ENCODE data around the gene CHST12. TPM values are rescaled to one million over a fixed set of nuclear protein-coding genes. Genes with fewer than 3 reads are reported as not detected.
"Not testable (repeated sequence)": the region's sequence is repeated elsewhere in the genome, so short reads cannot be mapped to it uniquely, and the experiment has no call there.

Gene CHST12
- total RNA-seq, 2 experiments from 2014 or later: 1.8 to 1.9 TPM

DNA sequence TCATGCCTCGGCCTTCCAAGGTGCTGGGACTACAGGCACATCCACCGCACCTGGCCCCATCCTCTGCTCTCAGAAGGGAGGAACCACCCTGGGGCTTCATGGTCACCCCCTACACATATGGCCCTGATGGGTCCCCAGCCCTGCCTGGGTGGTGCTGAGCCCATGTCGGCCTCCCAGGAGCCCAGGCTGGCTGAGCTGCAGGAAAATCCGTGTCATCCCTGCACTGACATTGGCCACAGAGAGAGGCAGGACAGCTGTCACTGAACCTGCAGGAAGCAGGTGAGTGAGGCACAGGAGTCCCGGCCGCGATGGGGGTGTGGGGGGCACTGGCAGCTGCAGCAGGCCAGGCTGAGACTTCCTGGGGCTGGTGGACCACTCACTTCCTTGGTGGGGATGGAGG lies 64.8 kb downstream of the CHST12 start:
- Mint-ChIP-seq H3K36me3 (ENCODE audit: low read depth) (no peaks in the 10 kb centered on the region), H3K4me1 (no peaks in the 10 kb centered on the region), H3K4me3 (no peak overlapping the region), H3K27me3 (peaks cover 2% of the 10 kb centered on the region), H3K27ac (no peak overlapping the region), H3K9me3 (ENCODE audit: low read depth) (no peaks in the 10 kb centered on the region)
- DNase-seq: no peak
- intact Hi-C loops (cut with DNase I, micrococcal nuclease): loop anchor here in 1 of 2 experiments (2.0 kb wide), 1 partner anchor 17 kb away; no protein-coding TSS in a partner anchor
- no peak for ATAC-seq
- ChIA-PET POLR2A (no interaction called here), CTCF (interaction anchor here (0.6 to 3.7 kb wide), 15 partner anchors 9 to 242 kb away, joined by 3 to 43 read pairs (median 5); no protein-coding TSS in a partner anchor)

DNA sequence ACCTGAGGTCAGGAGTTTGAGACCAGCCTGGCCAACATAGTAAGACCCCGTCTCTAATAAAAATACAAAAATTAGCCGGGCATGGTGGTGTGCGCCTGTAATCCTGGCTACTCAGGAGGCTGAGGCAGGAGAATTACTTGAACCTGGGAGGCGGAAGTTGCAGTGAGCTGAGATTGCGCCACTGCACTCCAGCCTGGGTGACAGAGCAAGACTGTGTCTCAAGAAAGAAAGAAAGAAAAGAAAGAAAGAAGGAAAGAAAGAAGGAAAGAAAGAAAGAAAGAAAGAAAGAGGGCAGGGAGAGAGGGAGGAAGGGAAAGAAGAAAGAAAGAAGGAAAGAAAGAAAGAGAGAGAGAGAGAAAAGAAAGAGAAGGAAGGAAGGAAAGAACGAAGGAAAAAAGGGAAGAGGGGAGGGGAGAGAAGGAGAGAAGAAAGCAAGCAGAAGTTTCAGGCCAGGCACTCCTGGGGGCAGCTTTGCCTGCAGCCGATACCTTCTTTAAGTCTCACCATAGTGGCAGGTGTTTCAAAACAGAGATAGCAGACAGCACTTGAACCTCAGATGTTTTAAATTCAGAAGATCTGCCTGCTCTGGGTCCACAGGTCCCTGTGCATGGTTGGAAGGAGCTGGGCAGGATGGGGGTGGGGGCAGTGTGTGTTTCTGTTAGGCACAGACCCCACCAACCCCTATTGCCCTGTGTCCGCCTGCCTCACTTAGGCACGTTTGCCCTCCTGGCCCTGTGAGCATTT lies 66.2 kb downstream of the CHST12 start:
- H3K27ac Mint-ChIP-seq; H3K4me3 Mint-ChIP-seq; H3K9me3 Mint-ChIP-seq (ENCODE audit: low read depth); H3K4me1 Mint-ChIP-seq; ATAC-seq; H3K36me3 Mint-ChIP-seq (ENCODE audit: low read depth); DNase-seq; H3K27me3 Mint-ChIP-seq: not testable (repeated sequence)
- intact Hi-C loops (cut with DNase I, micrococcal nuclease): loop anchor here (1.0 to 2.0 kb wide), 2 partner anchors 18 to 19 kb away; no protein-coding TSS in a partner anchor
- ChIA-PET CTCF (interaction anchor here (0.5 to 3.7 kb wide), 21 partner anchors 9 to 318 kb away, joined by 3 to 43 read pairs (median 4); no protein-coding TSS in a partner anchor), POLR2A (interaction anchor here (0.6 kb wide), 1 partner anchor 21 kb away, joined by 3 read pairs; no protein-coding TSS in a partner anchor)

DNA sequence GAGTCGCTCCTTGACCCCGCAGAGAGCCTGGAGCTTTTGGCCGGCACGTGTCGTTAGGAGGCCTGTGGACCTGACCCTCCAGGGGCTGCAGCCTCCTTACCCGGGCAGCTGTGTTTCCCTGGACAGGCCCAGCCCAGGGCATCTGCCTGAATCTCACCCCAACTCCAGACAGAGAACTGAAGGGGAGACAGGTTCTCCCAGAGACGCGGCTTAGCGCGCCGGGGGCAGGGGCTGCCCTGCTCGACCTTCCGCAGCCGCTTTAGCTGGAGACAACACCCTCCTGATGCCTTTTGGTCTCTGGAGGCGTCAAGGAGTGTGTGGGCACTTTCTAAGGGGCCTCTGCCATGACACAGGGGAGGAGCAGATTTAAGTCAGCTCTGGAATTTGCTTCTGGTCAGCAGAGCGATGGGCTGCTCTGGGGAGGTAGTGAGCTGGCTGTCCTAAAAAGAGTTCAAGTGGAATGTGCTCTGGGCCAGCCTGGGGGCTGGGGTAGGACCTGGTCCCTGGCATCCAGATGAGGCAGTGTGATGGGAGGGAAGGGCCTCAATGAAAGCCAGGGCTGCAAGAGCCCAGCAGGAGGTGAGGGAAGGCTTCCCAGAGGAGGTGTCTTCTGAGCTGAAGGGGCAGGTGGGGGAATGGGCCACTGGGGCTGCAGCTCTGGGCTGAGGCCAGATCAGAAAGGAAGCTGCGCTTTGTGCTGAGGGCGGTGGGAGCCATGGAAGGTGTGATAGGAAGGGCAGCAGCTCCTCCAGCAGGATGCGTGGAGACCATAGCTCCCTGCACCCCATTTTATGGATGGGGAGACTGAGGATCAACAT lies 67.0 kb downstream of the CHST12 start:
- ATAC-seq: no peak
- Mint-ChIP-seq H3K36me3 (ENCODE audit: low read depth) (no peaks in the 10 kb centered on the region), H3K27ac (no peak overlapping the region), H3K4me1 (no peaks in the 10 kb centered on the region), H3K9me3 (ENCODE audit: low read depth) (no peaks in the 10 kb centered on the region), H3K27me3 (peaks cover 2% of the 10 kb centered on the region), H3K4me3 (no peak overlapping the region)
- DNase-seq: no peak
- ChIA-PET CTCF (interaction anchor here (0.6 to 1.7 kb wide), 9 partner anchors 10 to 248 kb away, joined by 3 to 15 read pairs (median 3); no protein-coding TSS in a partner anchor), POLR2A (interaction anchor here (0.6 kb wide), 1 partner anchor 78 kb away, joined by 7 read pairs; no protein-coding TSS in a partner anchor)
- intact Hi-C loops (cut with DNase I, micrococcal nuclease): no loop called here

DNA sequence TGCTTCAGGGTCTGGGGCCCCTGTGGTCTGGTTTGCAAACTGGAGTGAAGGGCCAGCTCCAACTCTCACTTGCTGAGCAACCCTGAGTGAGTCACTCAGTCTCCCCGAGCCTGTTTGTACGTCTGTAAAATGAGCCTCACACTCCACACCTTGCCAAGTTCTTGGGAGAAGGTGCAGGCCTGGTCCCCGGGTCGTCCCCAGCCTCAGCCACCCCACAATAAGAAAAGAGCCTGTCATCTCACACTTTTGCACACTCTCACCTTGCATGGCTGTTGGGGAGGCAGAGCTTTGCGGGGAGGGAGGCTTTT lies 67.6 kb downstream of the CHST12 start:
- no peaks in the 10 kb centered on the region for H3K9me3 Mint-ChIP-seq (ENCODE audit: low read depth)
- DNase-seq: no peak
- no peaks in the 10 kb centered on the region for H3K4me1 Mint-ChIP-seq
- ChIA-PET CTCF (interaction anchor here (0.6 to 1.7 kb wide), 5 partner anchors 9 to 200 kb away, joined by 3 to 15 read pairs (median 4); no protein-coding TSS in a partner anchor), POLR2A (interaction anchor here (0.6 kb wide), 1 partner anchor 77 kb away, joined by 7 read pairs; no protein-coding TSS in a partner anchor)
- intact Hi-C loops (cut with DNase I, micrococcal nuclease): no loop called here
- no peak overlapping the region for H3K4me3 Mint-ChIP-seq
- no peak overlapping the region for H3K27ac Mint-ChIP-seq
- no peaks in the 10 kb centered on the region for H3K36me3 Mint-ChIP-seq (ENCODE audit: low read depth)
- peaks cover 2% of the 10 kb centered on the region for H3K27me3 Mint-ChIP-seq
- no peak for ATAC-seq

DNA sequence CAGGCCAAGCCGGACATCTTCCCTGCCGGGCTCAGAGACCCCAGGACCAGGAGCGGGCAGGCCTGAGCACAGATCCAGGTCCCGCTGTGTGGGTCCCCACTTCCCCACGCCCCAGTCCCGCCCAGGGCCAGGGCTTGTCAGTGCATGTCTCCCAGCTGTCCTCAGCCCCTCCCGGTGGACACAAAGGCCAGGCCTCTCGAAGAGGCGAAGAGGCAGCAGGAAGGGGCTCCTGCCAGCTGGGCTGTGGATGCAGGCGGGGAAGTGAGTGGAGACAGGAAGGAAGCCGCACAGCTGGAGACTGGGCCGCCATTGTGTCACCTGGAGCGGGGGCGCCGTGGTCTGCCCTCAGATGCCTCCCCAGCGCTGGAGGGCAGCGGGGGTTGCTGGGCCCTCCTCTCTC lies 68.0 kb downstream of the CHST12 start:
- Mint-ChIP-seq H3K4me3 (no peak overlapping the region), H3K27ac (no peak overlapping the region), H3K9me3 (ENCODE audit: low read depth) (no peaks in the 10 kb centered on the region), H3K36me3 (ENCODE audit: low read depth) (no peaks in the 10 kb centered on the region), H3K4me1 (no peaks in the 10 kb centered on the region), H3K27me3 (peaks cover 2% of the 10 kb centered on the region)
- POLR2A ChIA-PET: no interaction called here
- DNase-seq (no peak), ATAC-seq (no peak)
- CTCF ChIA-PET: interaction anchor here (0.6 to 1.7 kb wide), 4 partner anchors 9 to 23 kb away, joined by 3 to 15 read pairs (median 5); no protein-coding TSS in a partner anchor
- intact Hi-C loops (cut with DNase I, micrococcal nuclease): no loop called here

DNA sequence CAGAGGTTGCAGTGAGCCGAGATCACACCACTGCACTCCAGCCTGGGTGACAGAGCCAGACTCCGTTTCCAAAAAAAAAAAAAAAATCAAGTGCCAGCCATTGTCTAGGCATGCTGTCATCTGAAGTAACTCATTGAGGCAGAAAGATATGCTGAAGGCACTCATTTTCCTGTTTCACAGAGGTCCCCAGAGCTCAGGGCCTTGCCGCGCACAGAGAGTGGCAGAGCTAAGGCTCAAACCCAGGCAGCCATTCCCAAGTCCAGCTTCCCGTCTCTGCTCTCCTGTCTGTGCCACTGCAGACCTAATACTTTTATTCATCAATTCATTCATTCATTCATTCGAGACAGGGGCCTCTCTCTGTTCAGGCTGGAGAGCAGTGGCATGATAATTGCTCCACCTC lies 69.3 kb downstream of the CHST12 start:
- ChIA-PET POLR2A (interaction anchor here (0.7 kb wide), 1 partner anchor 126 kb away, joined by 3 read pairs; no protein-coding TSS in a partner anchor), CTCF (interaction anchor here (0.8 to 0.9 kb wide), 3 partner anchors 14 to 597 kb away, joined by 3 read pairs; no protein-coding TSS in a partner anchor)
- no peak overlapping the region for H3K4me3 Mint-ChIP-seq
- peaks cover 2% of the 10 kb centered on the region for H3K27me3 Mint-ChIP-seq
- no peaks in the 10 kb centered on the region for H3K9me3 Mint-ChIP-seq (ENCODE audit: low read depth)
- intact Hi-C loops (cut with DNase I, micrococcal nuclease): no loop called here
- DNase-seq (no peak), ATAC-seq (no peak)
- no peak overlapping the region for H3K27ac Mint-ChIP-seq
- no peaks in the 10 kb centered on the region for H3K36me3 Mint-ChIP-seq (ENCODE audit: low read depth)
- H3K4me1 Mint-ChIP-seq: no peaks in the 10 kb centered on the region

DNA sequence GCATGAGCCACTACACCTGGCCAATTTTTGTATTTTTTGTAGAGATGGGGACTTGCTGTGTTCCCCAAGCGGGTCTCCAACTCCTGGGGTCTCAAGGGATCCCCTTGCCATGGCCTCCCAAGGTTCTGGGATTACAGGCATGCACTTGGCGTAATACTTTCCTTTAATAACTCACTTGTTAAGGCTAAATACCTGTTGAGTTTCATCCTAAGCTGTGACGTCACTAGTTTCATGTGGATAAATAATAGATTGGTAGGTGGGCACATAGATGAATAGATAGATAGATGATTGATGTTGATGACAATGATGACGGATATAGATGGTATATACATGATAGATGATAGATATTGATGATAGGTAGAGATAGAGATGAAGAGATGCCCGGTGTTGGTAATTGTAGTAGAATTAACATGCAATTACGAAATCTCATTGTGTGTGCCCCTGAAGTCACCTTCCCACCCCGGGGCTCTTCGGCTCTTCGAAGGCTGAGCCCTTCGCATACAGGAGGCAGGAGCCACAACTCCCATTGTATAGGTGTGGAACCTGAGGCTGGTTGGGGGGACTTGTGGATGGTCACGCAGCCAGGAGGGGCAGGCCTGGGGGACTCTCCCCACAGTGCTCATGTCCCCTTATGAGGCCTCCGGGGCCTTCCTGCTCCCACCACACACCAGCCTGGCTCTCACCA lies 70.2 kb downstream of the CHST12 start:
- Mint-ChIP-seq H3K4me3 (no peak overlapping the region), H3K27me3 (peaks cover 2% of the 10 kb centered on the region), H3K27ac (no peak overlapping the region), H3K36me3 (ENCODE audit: low read depth) (no peaks in the 10 kb centered on the region), H3K9me3 (ENCODE audit: low read depth) (no peaks in the 10 kb centered on the region), H3K4me1 (no peaks in the 10 kb centered on the region)
- ChIA-PET POLR2A (no interaction called here), CTCF (no interaction called here)
- ATAC-seq: no peak
- intact Hi-C loops (cut with DNase I, micrococcal nuclease): no loop called here
- DNase-seq: no peak

DNA sequence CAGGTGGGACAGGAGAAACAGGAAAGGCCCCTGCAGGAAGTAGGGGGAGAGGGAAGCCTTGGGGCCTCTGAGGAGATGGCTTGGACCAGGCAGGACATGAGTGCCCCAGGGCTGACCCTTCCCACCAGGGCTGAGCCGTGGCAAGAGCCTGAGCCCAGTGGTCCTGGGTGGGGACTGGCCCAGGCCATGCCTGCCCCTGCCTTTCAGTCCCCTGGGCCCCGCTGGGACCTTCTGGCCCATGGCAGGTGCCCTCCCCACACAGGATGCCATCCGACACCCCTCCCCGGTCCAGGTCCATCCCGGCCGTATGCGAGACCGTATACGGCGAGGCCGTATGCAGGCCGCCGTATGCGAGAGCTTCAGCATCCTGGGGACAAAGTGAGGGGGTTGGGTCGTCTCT lies 70.8 kb downstream of the CHST12 start:
- Mint-ChIP-seq H3K4me1 (no peaks in the 10 kb centered on the region), H3K9me3 (ENCODE audit: low read depth) (no peaks in the 10 kb centered on the region), H3K36me3 (ENCODE audit: low read depth) (no peaks in the 10 kb centered on the region), H3K27ac (no peak overlapping the region), H3K27me3 (no peaks in the 10 kb centered on the region), H3K4me3 (no peak overlapping the region)
- POLR2A ChIA-PET: no interaction called here
- ATAC-seq (no peak), DNase-seq (no peak)
- intact Hi-C loops (cut with DNase I, micrococcal nuclease): no loop called here
- CTCF ChIA-PET: no interaction called here

DNA sequence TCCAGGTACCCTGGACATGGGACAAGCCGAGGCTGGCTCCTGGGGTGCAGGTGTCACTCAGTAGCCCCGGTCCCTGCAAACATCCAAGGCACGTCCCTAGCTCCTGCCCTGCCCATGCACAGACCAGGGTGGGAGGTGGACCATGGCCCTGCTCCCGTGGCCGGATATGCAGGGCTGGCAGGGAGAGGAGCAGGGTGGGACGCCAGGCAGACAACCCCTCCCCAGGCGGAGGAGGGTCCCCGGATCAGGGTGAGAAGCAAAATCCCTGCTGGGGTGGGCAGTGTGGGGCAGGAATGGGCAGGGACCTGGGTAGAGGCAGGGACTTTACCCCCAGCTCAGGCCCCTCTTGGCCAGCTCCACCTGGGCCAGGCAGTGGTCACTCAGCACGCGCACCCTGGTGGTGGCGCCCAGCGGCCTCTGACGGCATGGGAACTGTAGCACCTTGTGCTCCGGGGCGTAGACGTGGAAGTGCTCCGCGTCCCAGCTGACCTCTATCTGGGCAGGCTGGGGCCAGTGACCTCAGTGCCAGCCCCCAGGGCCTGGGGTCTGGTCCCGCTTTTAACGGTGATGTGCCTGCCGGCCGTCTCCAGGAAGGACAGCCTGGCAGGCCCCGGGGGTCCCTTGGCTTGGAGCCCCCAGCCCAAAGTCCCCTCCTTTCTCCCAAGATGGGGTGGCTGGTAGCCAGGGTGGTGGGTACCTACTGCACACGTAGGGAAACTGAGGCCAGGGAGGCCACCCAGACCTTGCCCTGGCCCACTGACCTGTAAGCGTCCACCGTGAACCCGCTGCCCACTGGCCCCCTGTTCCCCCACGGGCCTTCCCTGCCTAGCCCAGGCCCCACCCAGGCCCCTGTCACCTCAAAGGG lies 71.6 kb downstream of the CHST12 start:
- ChIA-PET CTCF (interaction anchor here (0.6 kb wide), 1 partner anchor 138 kb away, joined by 3 read pairs; no protein-coding TSS in a partner anchor), POLR2A (no interaction called here)

DNA sequence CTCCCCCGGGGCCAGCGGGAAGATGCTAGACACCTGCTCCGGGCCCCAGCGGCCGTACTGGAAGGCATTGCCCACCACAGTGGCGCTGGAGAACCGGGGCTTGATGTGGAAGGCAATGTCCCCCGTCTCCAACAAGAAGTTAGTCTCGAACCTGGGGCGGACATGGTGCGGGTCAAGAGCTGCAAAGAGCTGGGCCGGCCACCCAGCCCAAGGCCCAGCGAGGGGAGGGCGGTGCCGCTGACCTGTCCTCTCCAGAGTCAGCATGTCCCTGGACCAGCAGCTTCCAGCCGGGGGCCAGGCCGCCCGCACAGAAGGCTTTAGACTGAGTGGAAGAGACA lies 72.2 kb downstream of the CHST12 start:
- Mint-ChIP-seq H3K4me1 (no peaks in the 10 kb centered on the region), H3K27ac (no peak overlapping the region), H3K9me3 (ENCODE audit: low read depth) (no peaks in the 10 kb centered on the region), H3K4me3 (no peak overlapping the region), H3K27me3 (no peaks in the 10 kb centered on the region), H3K36me3 (ENCODE audit: low read depth) (no peaks in the 10 kb centered on the region)
- POLR2A ChIA-PET: no interaction called here
- ATAC-seq (no peak), DNase-seq (no peak)
- CTCF ChIA-PET: no interaction called here
- intact Hi-C loops (cut with DNase I, micrococcal nuclease): loop anchor here (2.0 to 5.0 kb wide), 2 partner anchors 37 to 91 kb away; no protein-coding TSS in a partner anchor

More for the DNA sequence above, 71.6 kb downstream of the CHST12 start:
- intact Hi-C loops (cut with DNase I, micrococcal nuclease): loop anchor here in 1 of 2 experiments (5.0 kb wide), 1 partner anchor 37 kb away; no protein-coding TSS in a partner anchor
- Mint-ChIP-seq H3K27ac (no peak overlapping the region), H3K36me3 (ENCODE audit: low read depth) (no peaks in the 10 kb centered on the region), H3K4me1 (no peaks in the 10 kb centered on the region), H3K27me3 (no peaks in the 10 kb centered on the region), H3K9me3 (ENCODE audit: low read depth) (no peaks in the 10 kb centered on the region), H3K4me3 (no peak overlapping the region)
- ATAC-seq: no peak
- DNase-seq: no peak
